Naive thymus-derived CD4-positive, alpha-beta T cell (primary cell): ENCODE measurements around the gene RABGEF1. TPM values are rescaled to one million over a fixed set of nuclear protein-coding genes. Genes with fewer than 3 reads are reported as not detected.
A peak's percentile ranks its signal among the peaks of the same experiment; 100 is the strongest.
"Not testable (repeated sequence)": the region's sequence is repeated elsewhere in the genome, so short reads cannot be mapped to it uniquely, and the experiment has no call there.

Source experiments
- ATAC-seq: fragments of 150-1000 bp; cut with Tn5 transposase; 2 replicates; pipeline ENCODE4 v1.10.0; 2021; ENCODE audit warnings: mild to moderate bottlenecking, moderate library complexity
- CTCF ChIA-PET: fragments of 350-600 bp; sonication (Branson Sonifier 250); formaldehyde crosslinking; loops from one replicate; lab custom pipeline; 2021; ENCODE audit warnings: antibody characterized with exemption; lab: Charles Lee
- POLR2A ChIA-PET: fragments of 350-600 bp; sonication (Branson Sonifier 250); formaldehyde crosslinking; loops from one replicate; lab custom pipeline; 2021; ENCODE audit warnings: antibody characterized with exemption, inconsistent platforms; lab: Charles Lee
- DNase-seq, 9 donors: peaks; one replicate each; pipeline versions ENCODE4 v3.0.0 to v3.0.0-alpha.2; 2020 to 2022; ENCODE audit warnings: mixed read lengths in 1 of 9
- H3K27ac ChIP-seq: one replicate; pipeline ENCODE4 v1.7.0; 2013; ENCODE audit warnings: mild to moderate bottlenecking, low read depth, low read length, moderate library complexity
- H3K27me3 ChIP-seq, 2 donors: one replicate each; pipeline ENCODE4 v1.7.0; 2013; ENCODE audit warnings: low read length in 2 of 2, mild to moderate bottlenecking in 2 of 2, moderate library complexity in 2 of 2; ENCODE audit not compliant: control insufficient read depth in 2 of 2, insufficient read depth in 2 of 2
- H3K36me3 ChIP-seq, 3 experiments: 1 replicate in 2 of 3; 2 replicates in 1 of 3; pipeline ENCODE4 v1.7.0; 2013; ENCODE audit warnings: low read length in 3 of 3, mild to moderate bottlenecking in 3 of 3, moderate library complexity in 1 of 3; ENCODE audit not compliant: insufficient read depth in 3 of 3, control insufficient read depth in 2 of 3
- H3K4me1 ChIP-seq, 2 donors: one replicate each; pipeline ENCODE4 v1.7.0; 2013; ENCODE audit warnings: low read length in 2 of 2, mild to moderate bottlenecking in 2 of 2, moderate library complexity in 1 of 2; ENCODE audit not compliant: control insufficient read depth in 2 of 2, insufficient read depth in 2 of 2
- H3K4me3 ChIP-seq: 2 replicates; pipeline ENCODE4 v1.7.0; 2013; ENCODE audit warnings: mild to moderate bottlenecking, low read length
- H3K9me3 ChIP-seq, 3 experiments: 1 replicate in 2 of 3; 2 replicates in 1 of 3; pipeline ENCODE4 v1.7.0; 2013; ENCODE audit warnings: low read length in 3 of 3; ENCODE audit not compliant: control insufficient read depth in 2 of 3
- H3K27ac Mint-ChIP-seq, 9 donors: one replicate each; pipeline ENCODE4 v1.8.0; 2020 to 2022; ENCODE audit warnings: mixed read lengths in 9 of 9, mild to moderate bottlenecking in 8 of 9, moderate library complexity in 5 of 9, inconsistent platforms in 2 of 9
- H3K27me3 Mint-ChIP-seq, 5 donors: one replicate each; pipeline ENCODE4 v1.8.0; 2021 to 2022; ENCODE audit warnings: mixed read lengths in 5 of 5, mild to moderate bottlenecking in 1 of 5
- H3K36me3 Mint-ChIP-seq, 5 donors: one replicate each; pipeline ENCODE4 v1.8.0; 2020 to 2022; ENCODE audit warnings: mixed read lengths in 5 of 5, mild to moderate bottlenecking in 3 of 5, inconsistent platforms in 1 of 5
- H3K4me1 Mint-ChIP-seq, 7 donors: one replicate each; pipeline ENCODE4 v1.8.0; 2020 to 2022; ENCODE audit warnings: mixed read lengths in 7 of 7, mild to moderate bottlenecking in 3 of 7, inconsistent platforms in 1 of 7
- H3K4me3 Mint-ChIP-seq, 10 donors: one replicate each; pipeline ENCODE4 v1.8.0; 2020 to 2022; ENCODE audit warnings: mild to moderate bottlenecking in 10 of 10, mixed read lengths in 10 of 10, moderate library complexity in 6 of 10, inconsistent platforms in 2 of 10
- H3K9me3 Mint-ChIP-seq, 11 donors: one replicate each; pipeline ENCODE4 v1.8.0; 2020 to 2022; ENCODE audit warnings: mixed read lengths in 11 of 11, mild to moderate bottlenecking in 4 of 11, inconsistent platforms in 1 of 11, moderate library complexity in 1 of 11
- intact Hi-C, 2 donors: fragments of 100-400 bp; cut with micrococcal nuclease; formaldehyde crosslinking; loops; one replicate each; pipeline ENCODE4 v1.15.1; 2023
- polyA plus RNA-seq, 2 donors: library from polyadenylated mRNA; unstranded; fragments of 300-500 nt; fragmentation: Illumina TruSeq; gene quantifications; one replicate each; pipeline ENCODE4 v1.2.3, GENCODE V29; 2021
- total RNA-seq, 6 experiments: library from RNA in 5 of 6; stranded (reverse) in 5 of 6; gene quantifications; 1 replicate in 5 of 6; 2 replicates in 1 of 6; pipeline ENCODE4 v1.2.3 and lab custom pipeline; 2021 to 2026

RABGEF1 gene
- total and polyA plus RNA-seq, 7 experiments from 2014 or later: 20.5 to 35.7 (median 21.8) TPM

- no peak for ATAC-seq
- no peak for DNase-seq
- Mint-ChIP-seq H3K27me3 (no peaks in the 10 kb centered on the region), H3K4me3 (peak overlapping the region in 2 of 10 donors; percentile 4 to 10), H3K4me1 (peaks cover 26 to 57% (median 46%) of the 10 kb centered on the region in 7 donors), H3K9me3 (no peaks in the 10 kb centered on the region), H3K27ac (peak overlapping the region in 8 of 9 donors; percentile 6 to 80 (median 40)), H3K36me3 (peaks cover 4 to 26% (median 10%) of the 10 kb centered on the region in 5 donors)
- Histone ChIP-seq H3K27ac (peak overlapping the region; percentile 15), H3K36me3 (peaks cover 0 to 9% (median 0%) of the 10 kb centered on the region in 3 experiments), H3K4me1 (peaks cover 0 to 4% of the 10 kb centered on the region in 2 donors), H3K4me3 (no peak overlapping the region), H3K27me3 (no peaks in the 10 kb centered on the region), H3K9me3 (no peaks in the 10 kb centered on the region)
- ChIA-PET CTCF (no interaction called here), POLR2A (interaction anchor here (1.1 to 1.6 kb wide), 2 partner anchors 75 to 276 kb away, joined by 3 read pairs; no protein-coding TSS in a partner anchor)
- intact Hi-C loops: no loop called here
These were observed 29.4 kb downstream of the RABGEF1 start for GRCh38 chr7:66769833-66770512.

GRCh38 chr7:66771795-66772194, 31.3 kb downstream of the RABGEF1 start:
- peaks cover 25 to 40% (median 38%) of the 10 kb centered on the region in 7 donors for H3K4me1 Mint-ChIP-seq
- ChIA-PET CTCF (no interaction called here), POLR2A (no interaction called here)
- no peaks in the 10 kb centered on the region for H3K27me3 Mint-ChIP-seq
- no peaks in the 10 kb centered on the region for H3K9me3 Mint-ChIP-seq
- no peak overlapping the region for H3K4me3 ChIP-seq
- ATAC-seq: no peak
- no peak for DNase-seq
- H3K4me3 Mint-ChIP-seq: no peak overlapping the region
- H3K9me3 ChIP-seq: no peaks in the 10 kb centered on the region
- peaks cover 11 to 43% (median 15%) of the 10 kb centered on the region in 5 donors for H3K36me3 Mint-ChIP-seq
- peaks cover 0 to 28% (median 3%) of the 10 kb centered on the region in 3 experiments for H3K36me3 ChIP-seq
- H3K27ac Mint-ChIP-seq: peak overlapping the region in 2 of 9 donors; percentile 7 to 23
- intact Hi-C loops: no loop called here
- peaks cover 0 to 4% of the 10 kb centered on the region in 2 donors for H3K4me1 ChIP-seq
- H3K27me3 ChIP-seq: no peaks in the 10 kb centered on the region
- no peak overlapping the region for H3K27ac ChIP-seq

- Mint-ChIP-seq H3K36me3 (peaks cover 11 to 53% (median 19%) of the 10 kb centered on the region in 5 donors), H3K4me1 (peaks cover 17 to 22% (median 20%) of the 10 kb centered on the region in 7 donors), H3K27ac (peak overlapping the region in 1 of 9 donors; percentile 45)
- H3K27me3 ChIP-seq, H3K27me3 Mint-ChIP-seq, intact Hi-C loops, H3K4me3 ChIP-seq, H3K4me3 Mint-ChIP-seq, POLR2A ChIA-PET, H3K9me3 ChIP-seq, H3K9me3 Mint-ChIP-seq, ATAC-seq, DNase-seq, H3K4me1 ChIP-seq, CTCF ChIA-PET, H3K27ac ChIP-seq: not testable (repeated sequence)
- H3K36me3 ChIP-seq: peaks cover 4 to 42% (median 6%) of the 10 kb centered on the region in 3 experiments
These were observed 33.2 kb downstream of the RABGEF1 start for GRCh38 chr7:66773744-66774143.

GRCh38 chr7:66776383-66776782, 35.9 kb downstream of the RABGEF1 start:
- POLR2A ChIA-PET: interaction anchor here (0.5 kb wide), 1 partner anchor 42 kb away, joined by 4 read pairs; no protein-coding TSS in a partner anchor
- CTCF ChIA-PET, intact Hi-C loops, H3K4me3 ChIP-seq, ATAC-seq, H3K27ac ChIP-seq, H3K9me3 ChIP-seq, H3K9me3 Mint-ChIP-seq, DNase-seq, H3K27me3 ChIP-seq, H3K27me3 Mint-ChIP-seq, H3K4me3 Mint-ChIP-seq, H3K4me1 ChIP-seq, H3K27ac Mint-ChIP-seq: not testable (repeated sequence)
- Mint-ChIP-seq H3K4me1 (peaks cover 0 to 15% (median 7%) of the 10 kb centered on the region in 7 donors), H3K36me3 (peaks cover 11 to 58% (median 24%) of the 10 kb centered on the region in 5 donors)
- H3K36me3 ChIP-seq: peaks cover 8 to 53% (median 10%) of the 10 kb centered on the region in 3 experiments

- no peaks in the 10 kb centered on the region for H3K9me3 ChIP-seq
- no peak overlapping the region for H3K27ac Mint-ChIP-seq
- H3K27ac ChIP-seq: no peak overlapping the region
- H3K4me3 Mint-ChIP-seq: no peak overlapping the region
- no peaks in the 10 kb centered on the region for H3K27me3 ChIP-seq
- ATAC-seq (no peak), DNase-seq (no peak)
- H3K27me3 Mint-ChIP-seq: no peaks in the 10 kb centered on the region
- no peaks in the 10 kb centered on the region for H3K9me3 Mint-ChIP-seq
- peaks cover 11 to 58% (median 21%) of the 10 kb centered on the region in 5 donors for H3K36me3 Mint-ChIP-seq
- peaks cover 10 to 58% (median 12%) of the 10 kb centered on the region in 3 experiments for H3K36me3 ChIP-seq
- POLR2A ChIA-PET: interaction anchor here (0.5 kb wide), 2 partner anchors 43 to 230 kb away, joined by 4 read pairs; no protein-coding TSS in a partner anchor
- peaks cover 0 to 20% (median 7%) of the 10 kb centered on the region in 7 donors for H3K4me1 Mint-ChIP-seq
- CTCF ChIA-PET: no interaction called here
- intact Hi-C loops: no loop called here
- H3K4me1 ChIP-seq: no peaks in the 10 kb centered on the region
- no peak overlapping the region for H3K4me3 ChIP-seq
These were observed 36.4 kb downstream of the RABGEF1 start for GRCh38 chr7:66776800-66777442.

GRCh38 chr7:66778201-66778600, 37.7 kb downstream of the RABGEF1 start:
- Histone ChIP-seq H3K4me3 (no peak overlapping the region), H3K4me1 (no peaks in the 10 kb centered on the region), H3K9me3 (no peaks in the 10 kb centered on the region), H3K27me3 (no peaks in the 10 kb centered on the region), H3K27ac (no peak overlapping the region), H3K36me3 (peaks cover 10 to 62% (median 12%) of the 10 kb centered on the region in 3 experiments)
- ATAC-seq: no peak
- no peaks in the 10 kb centered on the region for H3K9me3 Mint-ChIP-seq
- peak overlapping the region in 1 of 9 donors; percentile 53 for H3K27ac Mint-ChIP-seq
- ChIA-PET POLR2A (no interaction called here), CTCF (no interaction called here)
- no peaks in the 10 kb centered on the region for H3K27me3 Mint-ChIP-seq
- peaks cover 0 to 20% (median 5%) of the 10 kb centered on the region in 7 donors for H3K4me1 Mint-ChIP-seq
- intact Hi-C loops: no loop called here
- H3K4me3 Mint-ChIP-seq: no peak overlapping the region
- H3K36me3 Mint-ChIP-seq: peaks cover 11 to 51% (median 23%) of the 10 kb centered on the region in 5 donors
- no peak for DNase-seq
